H9 (cell line): ENCODE data around the gene CBY1. TPM values are rescaled to one million over a fixed set of nuclear protein-coding genes. Genes with fewer than 3 reads are reported as not detected.
A peak's percentile ranks its signal among the peaks of the same experiment; 100 is the strongest.

ENCODE experiments used
- DNase-seq: peaks from one replicate; pipeline ENCODE4 v3.0.0-alpha.2; 2017
- H2AFZ ChIP-seq: one replicate; pipeline ENCODE4 v1.6.1; 2013; ENCODE audit warnings: mild to moderate bottlenecking, low read length, control low read depth, moderate library complexity
- H2AK5ac ChIP-seq: 2 replicates; pipeline ENCODE4 v1.6.1; 2013; ENCODE audit warnings: low read length, control low read depth, mixed read lengths; ENCODE audit not compliant: insufficient read length
- H2BK120ac ChIP-seq: one replicate; pipeline ENCODE4 v1.6.1; 2013; ENCODE audit warnings: low read depth, mild to moderate bottlenecking, low read length, control low read depth, inconsistent platforms; ENCODE audit not compliant: poor library complexity, severe bottlenecking
- H2BK12ac ChIP-seq: 2 replicates; pipeline ENCODE4 v1.6.1; 2013; ENCODE audit warnings: low read length, control low read depth, mixed read lengths, low read depth; ENCODE audit not compliant: insufficient read length
- H2BK15ac ChIP-seq: 2 replicates; pipeline ENCODE4 v1.6.1; 2013; ENCODE audit warnings: low read depth, low read length, control low read depth
- H2BK20ac ChIP-seq: one replicate; pipeline ENCODE4 v1.6.1; 2013; ENCODE audit warnings: low read depth, mild to moderate bottlenecking, low read length, control low read depth, inconsistent platforms; ENCODE audit not compliant: poor library complexity, severe bottlenecking
- H2BK5ac ChIP-seq: 2 replicates; pipeline ENCODE4 v1.6.1; 2013; ENCODE audit warnings: low read length, control low read depth, mixed read lengths; ENCODE audit not compliant: insufficient read length
- H3K14ac ChIP-seq: 2 replicates; pipeline ENCODE4 v1.6.1; 2013; ENCODE audit warnings: low read length, control low read depth; ENCODE audit not compliant: insufficient read depth
- H3K18ac ChIP-seq: 2 replicates; pipeline ENCODE4 v1.6.1; 2013; ENCODE audit warnings: low read depth, mild to moderate bottlenecking, mixed read lengths, low read length, control low read depth; ENCODE audit not compliant: insufficient read length
- H3K23ac ChIP-seq: 2 replicates; pipeline ENCODE4 v1.6.1; 2013; ENCODE audit warnings: low read length, control low read depth, mixed read lengths, low read depth; ENCODE audit not compliant: insufficient read length
- H3K23me2 ChIP-seq: 2 replicates; pipeline ENCODE4 v1.6.1; 2013; ENCODE audit warnings: low read depth, mild to moderate bottlenecking, mixed read lengths, low read length, control low read depth; ENCODE audit not compliant: insufficient read length, poor library complexity, severe bottlenecking
- H3K27ac ChIP-seq: 2 replicates; pipeline ENCODE4 v1.5.1; 2013; ENCODE audit warnings: low read length, control low read depth, mixed read lengths, low read depth; ENCODE audit not compliant: insufficient read length
- H3K27me3 ChIP-seq: 2 replicates; pipeline ENCODE4 v1.6.1; 2013; ENCODE audit warnings: low read length, control low read depth, inconsistent platforms; ENCODE audit not compliant: insufficient read depth
- H3K4ac ChIP-seq: 2 replicates; pipeline ENCODE4 v1.6.1; 2013; ENCODE audit warnings: low read depth, mild to moderate bottlenecking, control low read depth, inconsistent platforms, low read length, moderate library complexity
- H3K4me1 ChIP-seq: 2 replicates; pipeline ENCODE4 v1.6.1; 2013; ENCODE audit warnings: low read length, control low read depth, inconsistent platforms; ENCODE audit not compliant: insufficient read depth
- H3K4me2 ChIP-seq: 2 replicates; pipeline ENCODE4 v1.6.1; 2013; ENCODE audit warnings: low read length, control low read depth, mixed read lengths; ENCODE audit not compliant: insufficient read length, insufficient read depth
- H3K56ac ChIP-seq: 2 replicates; pipeline ENCODE4 v1.6.1; 2013; ENCODE audit warnings: low read depth, mild to moderate bottlenecking, mixed read lengths, low read length, control low read depth; ENCODE audit not compliant: insufficient read length
- H3K79me1 ChIP-seq: 2 replicates; pipeline ENCODE4 v1.6.1; 2013; ENCODE audit warnings: low read depth, mild to moderate bottlenecking, moderate library complexity, low read length, control low read depth, inconsistent platforms; ENCODE audit not compliant: insufficient read depth, poor library complexity, severe bottlenecking
- H3K79me2 ChIP-seq: 2 replicates; pipeline ENCODE4 v1.6.1; 2013; ENCODE audit warnings: low read length, control low read depth, inconsistent platforms; ENCODE audit not compliant: insufficient read depth
- H3K9ac ChIP-seq: 2 replicates; pipeline ENCODE4 v1.6.1; 2013; ENCODE audit warnings: low read length, control low read depth, mixed read lengths; ENCODE audit not compliant: insufficient read length; ENCODE audit errors: extremely low read depth
- H3K9me3 ChIP-seq: one replicate; pipeline ENCODE4 v1.6.1; 2013; ENCODE audit warnings: low read depth, low read length, inconsistent platforms; ENCODE audit not compliant: control insufficient read depth
- H3T11ph ChIP-seq: one replicate; pipeline ENCODE4 v1.6.1; 2013; ENCODE audit warnings: mild to moderate bottlenecking, low read length, control low read depth, inconsistent platforms
- H4K20me1 ChIP-seq: one replicate; pipeline ENCODE4 v1.6.1; 2013; ENCODE audit not compliant: control insufficient read depth, insufficient read length, insufficient read depth
- H4K5ac ChIP-seq: 2 replicates; pipeline ENCODE4 v1.6.1; 2013; ENCODE audit warnings: low read depth, mild to moderate bottlenecking, mixed read lengths, low read length, control low read depth; ENCODE audit not compliant: insufficient read length
- H4K8ac ChIP-seq: replicated peaks from 2 replicates; pipeline ENCODE4 v1.6.1; 2013; ENCODE audit warnings: low read length, control low read depth, mixed read lengths, low read depth; ENCODE audit not compliant: insufficient read length
- H4K91ac ChIP-seq: 2 replicates; pipeline ENCODE4 v1.6.1; 2013; ENCODE audit warnings: low read depth, mild to moderate bottlenecking, moderate library complexity, mixed read lengths, low read length, control low read depth; ENCODE audit not compliant: insufficient read length
- H3K27ac Mint-ChIP-seq, 3 experiments: 2 replicates in 2 of 3; 3 replicates in 1 of 3; pipeline ENCODE4 v1.8.0; 2020 to 2021; ENCODE audit warnings: mixed read lengths in 3 of 3, mild to moderate bottlenecking in 1 of 3, moderate library complexity in 1 of 3
- H3K27me3 Mint-ChIP-seq: 2 replicates; pipeline ENCODE4 v1.8.0; 2021; ENCODE audit warnings: low read depth, mild to moderate bottlenecking, moderate library complexity, mixed read lengths
- H3K36me3 Mint-ChIP-seq, 3 experiments: 2 replicates in 2 of 3; 3 replicates in 1 of 3; pipeline ENCODE4 v1.8.0; 2020 to 2021; ENCODE audit warnings: low read depth in 3 of 3, mixed read lengths in 3 of 3; ENCODE audit not compliant: insufficient read depth in 1 of 3
- H3K4me1 Mint-ChIP-seq, 2 experiments: 2 replicates each; pipeline ENCODE4 v1.8.0; 2020; ENCODE audit warnings: mixed read lengths in 2 of 2
- H3K4me3 Mint-ChIP-seq, 2 experiments: 2 replicates in 1 of 2; 3 replicates in 1 of 2; pipeline ENCODE4 v1.8.0; 2020 to 2021; ENCODE audit warnings: mild to moderate bottlenecking in 2 of 2, mixed read lengths in 2 of 2, moderate library complexity in 1 of 2
- H3K9me3 Mint-ChIP-seq, 2 experiments: 2 replicates in 1 of 2; 3 replicates in 1 of 2; pipeline ENCODE4 v1.8.0; 2020; ENCODE audit warnings: mild to moderate bottlenecking in 2 of 2, mixed read lengths in 2 of 2, moderate library complexity in 1 of 2
- CTCF ChIP-seq: fragments of 200-600 bp; sonication (generic); conservative IDR thresholded peaks from 3 replicates; pipeline ENCODE4 v1.8.0; 2021; ENCODE audit warnings: antibody characterized with exemption, mild to moderate bottlenecking
- WGBS: extraction: QIAGEN DNeasy Blood & Tissue Kit; methylation state at CpG from one replicate; pipeline ENCODE4 v1.1.7; 2013; ENCODE audit warnings: missing lambda C conversion rate, low lambda C conversion rate, mixed read lengths; ENCODE audit not compliant: insufficient read length; ENCODE audit errors: extremely low coverage; 5-methylcytosine and 5-hydroxymethylcytosine counted together
- total RNA-seq: library from RNA; stranded (reverse); gene quantifications from 2 replicates; pipeline ENCODE4 v1.2.1, GENCODE V29; 2021

The CBY1 gene
- total RNA-seq, 1 experiment from 2014 or later: 26.6 TPM

GRCh38 chr22:38721551-38721950 lies 65.1 kb downstream of the CBY1 start:
- no peak overlapping the region for H3K4me2 ChIP-seq
- H3K9me3 Mint-ChIP-seq: no peaks in the 10 kb centered on the region
- H2BK5ac ChIP-seq: no peak overlapping the region
- no peak overlapping the region for H2BK15ac ChIP-seq
- no peak for TF ChIP-seq CTCF
- H3K79me2 ChIP-seq: no peaks in the 10 kb centered on the region; the same call in 1 of the 2 replicates
- no peak for DNase-seq
- H3K36me3 Mint-ChIP-seq: peaks cover 32 to 81% (median 75%) of the 10 kb centered on the region in 3 experiments
- no peak overlapping the region for H4K91ac ChIP-seq
- H3K79me1 ChIP-seq: no peaks in the 10 kb centered on the region
- no peaks in the 10 kb centered on the region for H3K27me3 ChIP-seq
- H3K18ac ChIP-seq: no peak overlapping the region
- no peak overlapping the region for H3K14ac ChIP-seq
- no peaks in the 10 kb centered on the region for H3K27me3 Mint-ChIP-seq
- H4K8ac ChIP-seq: no peak overlapping the region
- no peak overlapping the region for H2BK20ac ChIP-seq
- no peak overlapping the region for H3K4ac ChIP-seq
- no peak overlapping the region for H3K9ac ChIP-seq
- H3K27ac ChIP-seq: no peak overlapping the region
- H2AFZ ChIP-seq: no peak overlapping the region
- peaks cover 0 to 6% of the 10 kb centered on the region in 2 experiments; a peak in 2 of 4 replicates for H3K4me1 Mint-ChIP-seq
- H2BK120ac ChIP-seq: no peak overlapping the region
- H3K56ac ChIP-seq: no peak overlapping the region
- H2AK5ac ChIP-seq: no peak overlapping the region
- no peak overlapping the region for H3T11ph ChIP-seq
- peak overlapping the region in 2 of 3 experiments; percentile 20 to 73; a peak in 2 of 7 replicates for H3K27ac Mint-ChIP-seq
- H3K23me2 ChIP-seq: no peaks in the 10 kb centered on the region
- WGBS: no CpG with 5 or more reads among the region's 7 CpGs
- H3K9me3 ChIP-seq: no peaks in the 10 kb centered on the region
- no peaks in the 10 kb centered on the region for H3K4me1 ChIP-seq
- no peak overlapping the region for H3K4me3 Mint-ChIP-seq
- H2BK12ac ChIP-seq: no peak overlapping the region
- H3K23ac ChIP-seq: no peak overlapping the region
- H4K5ac ChIP-seq: no peak overlapping the region
- no peaks in the 10 kb centered on the region for H4K20me1 ChIP-seq

Other genes with a start within 250 kb of the CBY1 start
- gene KCNJ4, start 201.4 kb upstream of the CBY1 start, total RNA-seq: 0.88 and 0.92 TPM in 2 replicates
- 7.2 and 7.3 TPM in 2 replicates for gene KDELR3, start 188.5 kb upstream of the CBY1 start, total RNA-seq
- 529 and 538 TPM in 2 replicates for gene DDX17, start 150.3 kb upstream of the CBY1 start, total RNA-seq
- 6.1 and 6.8 TPM in 2 replicates for gene DMC1, start 86.5 kb upstream of the CBY1 start, total RNA-seq
- 3.6 and 4.2 TPM in 2 replicates for gene FAM227A, start 246 bp upstream of the CBY1 start, total RNA-seq
- gene TOMM22, start 25.3 kb downstream of the CBY1 start, total RNA-seq: 128 TPM in 2 replicates
- 18.3 and 19.2 TPM in 2 replicates for gene JOSD1, start 44.3 kb downstream of the CBY1 start, total RNA-seq
- gene GTPBP1, start 49.3 kb downstream of the CBY1 start, total RNA-seq: 108 TPM in 2 replicates
- 12.0 and 12.1 TPM in 2 replicates for gene SUN2, start 99.4 kb downstream of the CBY1 start, total RNA-seq
- gene DNAL4, start 137.5 kb downstream of the CBY1 start, total RNA-seq: 8.3 and 8.9 TPM in 2 replicates
- gene NPTXR, start 187.4 kb downstream of the CBY1 start, total RNA-seq: 7.8 and 8.1 TPM in 2 replicates
- gene CBX6, start 215.6 kb downstream of the CBY1 start, total RNA-seq: 31.4 and 32.8 TPM in 2 replicates